ENCODE results near the gene SLC9A8. TPM values are rescaled to one million over a fixed set of nuclear protein-coding genes. Genes with fewer than 3 reads are reported as not detected.
A peak's percentile ranks its signal among the peaks of the same experiment; 100 is the strongest.
"Not testable (repeated sequence)": the region's sequence is repeated elsewhere in the genome, so short reads cannot be mapped to it uniquely, and the experiment has no call there.

Gene SLC9A8
- total and polyA plus RNA-seq, 2 donors (not counting 3 experiments of a cell fraction or from before 2014, with no cell fraction given), result 5.1 to 14.4 TPM

GRCh38 chr20:49804364-49804763 lies 8.3 kb upstream of the SLC9A8 start:
- Histone ChIP-seq H2AFZ (ENCODE audit: low read depth, low read length) (no peak overlapping the region), H4K20me1 (replicated peaks; ENCODE audit: control insufficient read depth, extremely low read depth, insufficient read depth, low read length) (no peaks in the 10 kb centered on the region), H3K4me2 (ENCODE audit: insufficient read depth, low read length) (no peak overlapping the region), H3K36me3 (ENCODE audit: control insufficient read depth in 2 of 2, extremely low read depth in 1 of 2, insufficient read depth in 2 of 2, low read length in 2 of 2) (no peaks in the 10 kb centered on the region), H3K9me3 (replicated peaks; ENCODE audit: control insufficient read depth, insufficient read depth, low read length) (no peaks in the 10 kb centered on the region), H3K27me3 (ENCODE audit: control insufficient read depth in 2 of 2, insufficient read depth in 2 of 2, low read length in 2 of 2) (no peaks in the 10 kb centered on the region), H3K27ac (ENCODE audit: insufficient read depth, low read depth, low read length) (no peak overlapping the region), H3K4me1 (ENCODE audit: control insufficient read depth, extremely low read depth, insufficient read depth, low read length) (no peaks in the 10 kb centered on the region), H3K9ac (replicated peaks; ENCODE audit: extremely low read depth, insufficient read depth, low read length) (no peak overlapping the region), H3K4me3 (replicated peaks in 1 of 3; ENCODE audit: insufficient read depth in 1 of 3, low read depth in 1 of 3, low read length in 3 of 3) (no peak overlapping the region), H3K79me2 (ENCODE audit: control insufficient read depth, insufficient read depth, low read length) (no peaks in the 10 kb centered on the region), H3K9me1 (replicated peaks; ENCODE audit: control insufficient read depth, extremely low read depth, insufficient read depth, low read length) (no peaks in the 10 kb centered on the region)
- dilution Hi-C loops (cut with MboI; ENCODE audit: extremely low pct_ligation_motif_present, low sequenced_read_pairs) (no loop called here), intact Hi-C loops (cut with micrococcal nuclease) (no loop called here)
- DNase-seq (ENCODE audit: low read depth, low spot score) (no peak), FAIRE-seq (no peak)
- BruUV-seq (replicated peaks), result no TSS peak
- POLR2A ChIA-PET, result no interaction called here
- CTCF ChIA-PET, result no interaction called here
- TF ChIP-seq JUN (IDR thresholded peaks at IDR 0.05; ENCODE audit: borderline replicate concordance, insufficient read depth, insufficient read length, low read depth) (no peak), EZH2 (IDR thresholded peaks at IDR 0.05; ENCODE audit: borderline replicate concordance, low read depth, low read length, severe bottlenecking) (no peak), CTCF (IDR thresholded peaks at IDR 0.05; ENCODE audit: extremely low read depth in 1 of 2, insufficient read depth in 1 of 2, low read depth in 1 of 2, low read length in 2 of 2) (no peak), GATA2 (IDR thresholded peaks at IDR 0.05; ENCODE audit: insufficient read depth, insufficient read length, low read depth, low read length) (no peak), MAX (IDR thresholded peaks at IDR 0.05; ENCODE audit: insufficient read depth, insufficient read length) (no peak), POLR2AphosphoS5 (IDR thresholded peaks at IDR 0.05; ENCODE audit: insufficient read depth, low read depth, low read length) (no peak), POLR2A (IDR thresholded peaks at IDR 0.05; ENCODE audit: low read depth, low read length) (no peak), FOS (IDR thresholded peaks at IDR 0.05; ENCODE audit: borderline replicate concordance, insufficient read depth, low read length) (no peak), MYC (IDR thresholded peaks at IDR 0.05; ENCODE audit: low read depth, low read length) (no peak)

GRCh38 chr20:49805224-49805876 lies 7.3 kb upstream of the SLC9A8 start:
- H3K27ac ChIP-seq (ENCODE audit: insufficient read depth, low read depth, low read length); H3K9ac ChIP-seq (replicated peaks; ENCODE audit: extremely low read depth, insufficient read depth, low read length); H3K9me1 ChIP-seq (replicated peaks; ENCODE audit: control insufficient read depth, extremely low read depth, insufficient read depth, low read length); H2AFZ ChIP-seq (ENCODE audit: low read depth, low read length); H3K4me1 ChIP-seq (ENCODE audit: control insufficient read depth, extremely low read depth, insufficient read depth, low read length); H3K4me3 ChIP-seq (replicated peaks in 1 of 3; ENCODE audit: insufficient read depth in 1 of 3, low read depth in 1 of 3, low read length in 3 of 3); H3K4me2 ChIP-seq (ENCODE audit: insufficient read depth, low read length); CTCF ChIA-PET; H3K9me3 ChIP-seq (replicated peaks; ENCODE audit: control insufficient read depth, insufficient read depth, low read length); POLR2A ChIA-PET; dilution Hi-C loops (cut with MboI; ENCODE audit: extremely low pct_ligation_motif_present, low sequenced_read_pairs); H4K20me1 ChIP-seq (replicated peaks; ENCODE audit: control insufficient read depth, extremely low read depth, insufficient read depth, low read length); H3K36me3 ChIP-seq (ENCODE audit: control insufficient read depth in 2 of 2, extremely low read depth in 1 of 2, insufficient read depth in 2 of 2, low read length in 2 of 2); intact Hi-C loops (cut with micrococcal nuclease); DNase-seq (ENCODE audit: low read depth, low spot score); BruUV-seq (replicated peaks); H3K79me2 ChIP-seq (ENCODE audit: control insufficient read depth, insufficient read depth, low read length); H3K27me3 ChIP-seq (ENCODE audit: control insufficient read depth in 2 of 2, insufficient read depth in 2 of 2, low read length in 2 of 2): not testable (repeated sequence)
- FAIRE-seq, result peak; percentile 81

All from endothelial cell of umbilical vein (primary cell).